CD4-positive, alpha-beta T cell treated with Interleukin-15 for 1 hour (primary cell): Measurements from ENCODE around the gene ARF1.

ENCODE experiments used
- DNase-seq: peaks from one replicate; pipeline ENCODE4 v3.0.0-alpha.2; 2020

ARF1 gene

DNA sequence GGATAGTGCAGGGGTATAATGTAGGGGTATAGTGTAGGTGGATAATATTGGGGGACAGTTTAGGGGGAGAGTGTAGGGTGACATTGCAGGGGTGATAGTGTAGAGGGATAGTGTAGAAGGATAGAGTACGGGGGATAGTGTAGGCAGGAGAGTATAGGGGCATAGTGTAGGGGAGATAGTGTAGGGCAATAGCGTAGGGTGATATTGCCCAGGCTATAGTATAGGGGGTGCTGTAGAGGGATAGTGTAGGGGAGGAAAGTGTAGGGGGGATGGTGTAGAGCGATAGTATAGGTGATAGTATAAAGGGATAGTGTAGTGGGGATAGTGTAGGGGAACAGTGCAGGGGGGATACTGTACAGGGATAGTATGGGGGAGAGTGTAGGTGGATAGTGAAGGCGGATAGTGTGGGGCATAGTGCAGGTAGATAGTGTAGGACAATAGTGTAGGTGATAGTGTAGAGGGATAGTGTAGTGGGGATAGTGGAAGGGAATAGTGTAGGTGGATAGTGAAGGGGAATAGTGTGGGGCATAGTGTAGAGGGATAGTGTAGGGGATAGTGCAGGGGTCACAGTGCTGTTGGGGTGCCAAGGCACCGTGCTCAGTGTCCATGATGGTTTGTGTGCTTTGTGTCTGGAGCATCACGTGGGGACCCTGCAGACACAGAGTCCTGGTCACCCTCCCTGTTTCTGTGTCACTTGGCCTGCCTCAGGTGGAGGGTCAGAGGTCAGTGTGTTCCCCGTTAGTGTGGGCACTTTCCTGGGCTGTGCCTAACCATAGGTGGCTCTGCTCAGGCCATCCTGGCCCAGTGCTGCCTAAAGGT is 10.5 kb upstream of the ARF1 start:
- DNase-seq = no peak

- no peak for DNase-seq
Observed at GRCh38 chr1:228072658-228073043, 9.9 kb upstream of the ARF1 start.

DNA sequence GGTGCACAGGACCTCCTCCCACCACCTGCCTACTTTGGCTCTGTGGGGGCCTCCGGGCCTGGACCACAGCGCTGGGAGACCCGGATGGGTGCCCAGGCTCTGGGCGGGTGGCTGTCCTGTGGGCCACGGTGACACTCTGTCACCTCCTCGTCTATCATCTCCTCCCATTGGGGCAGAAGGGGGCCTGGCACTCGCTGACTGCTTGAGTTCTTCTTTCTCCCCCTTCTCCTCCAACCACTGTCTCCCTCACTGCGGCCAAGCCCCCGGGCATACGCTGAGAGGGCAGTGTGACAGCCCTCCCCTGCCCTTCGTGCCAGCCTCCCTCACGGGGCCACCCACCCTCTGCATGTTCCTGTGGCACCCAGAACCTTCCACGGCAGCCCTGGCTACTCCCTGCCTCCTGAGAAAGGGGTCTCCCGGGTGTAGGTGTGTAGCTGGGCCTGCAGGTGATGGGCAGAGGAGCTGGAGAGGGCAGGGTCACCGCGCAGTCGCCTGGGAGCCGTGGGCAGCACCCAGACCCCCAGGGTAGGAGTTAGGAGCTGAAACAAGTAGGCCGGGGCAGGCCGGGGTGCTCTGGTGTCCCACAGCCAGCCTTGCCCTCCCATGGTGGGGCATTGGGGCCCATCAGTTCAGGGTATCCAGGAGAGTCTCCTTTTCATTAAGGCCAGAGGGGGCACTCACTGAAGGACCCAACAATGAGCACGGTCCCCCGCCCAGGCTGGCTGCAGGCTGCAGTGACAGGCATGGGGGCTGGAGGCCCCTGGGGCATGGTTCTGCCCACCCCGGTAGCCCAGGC is 9.2 kb upstream of the ARF1 start:
- no peak for DNase-seq

DNA sequence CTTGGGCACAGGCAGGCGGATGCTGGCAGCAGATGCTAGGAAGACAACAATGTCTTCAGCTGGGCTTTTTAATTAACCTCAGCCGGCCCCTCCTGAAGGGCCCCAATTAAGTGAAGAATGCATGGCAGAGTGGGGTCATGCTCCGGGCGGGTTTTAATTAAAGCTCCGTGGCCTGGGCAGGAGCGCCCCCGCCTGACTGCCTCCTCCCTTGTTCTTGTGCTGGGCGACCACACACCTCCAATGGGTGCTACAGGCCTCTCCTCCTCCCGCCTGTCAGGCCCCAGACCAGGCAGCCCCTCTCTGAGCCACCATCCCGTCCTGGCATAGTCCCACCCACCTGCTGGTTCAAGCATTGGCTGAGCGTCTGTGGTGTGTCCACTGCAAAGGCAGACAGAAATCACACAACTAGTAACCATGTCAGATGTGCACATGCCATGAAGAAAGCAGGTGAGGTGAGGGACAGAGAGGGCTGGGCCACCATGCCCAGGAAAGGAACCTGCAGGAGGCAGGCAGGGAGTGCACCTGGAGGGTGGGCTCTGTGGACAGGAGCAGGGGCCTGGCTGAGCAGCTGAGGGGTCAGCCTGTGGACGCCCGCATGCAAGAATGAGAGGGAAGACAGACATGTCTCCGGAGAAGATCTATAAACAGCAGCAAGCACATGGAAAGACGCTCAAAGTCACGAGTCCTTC is 8.5 kb upstream of the ARF1 start:
- DNase-seq = no peak

DNA sequence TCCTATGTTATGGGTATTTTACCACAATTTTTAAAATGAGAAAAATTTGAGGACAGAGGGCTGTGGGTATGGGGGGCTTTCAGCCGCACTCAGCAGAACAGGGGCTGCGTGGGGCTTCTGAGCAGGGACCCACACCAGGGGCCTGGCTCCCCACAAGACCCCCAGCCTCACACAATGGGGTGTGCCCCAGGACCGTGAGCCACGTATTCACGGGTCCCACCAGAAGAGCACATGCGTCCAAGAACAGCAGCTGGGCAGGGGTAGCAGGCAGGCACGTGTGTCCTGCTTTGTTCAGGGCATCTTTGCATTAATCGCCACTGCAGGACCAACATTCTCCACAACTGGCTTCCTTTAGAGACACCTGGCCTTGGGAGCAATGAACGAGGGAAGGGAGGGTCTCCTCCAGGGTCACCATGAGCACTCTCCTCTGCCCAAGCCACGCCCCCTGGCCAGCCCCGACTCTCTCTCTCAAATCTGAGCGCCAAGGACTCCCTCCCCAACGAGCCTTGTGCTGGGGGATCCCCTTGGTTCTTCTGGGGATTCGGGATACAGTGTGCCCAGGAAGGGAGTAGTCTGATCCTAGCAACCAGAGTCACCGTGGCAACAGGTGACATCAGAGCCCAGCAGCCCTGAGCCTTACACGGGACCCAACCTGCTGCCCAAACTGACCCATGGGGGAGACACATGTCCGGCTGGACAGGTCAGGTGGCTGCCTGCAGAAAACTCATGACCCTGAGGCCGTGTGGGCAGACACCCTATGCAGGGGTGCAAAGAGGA is 7.4 kb upstream of the ARF1 start:
- DNase-seq = no peak

- no peak for DNase-seq
Observed at GRCh38 chr1:228075801-228076271, 6.7 kb upstream of the ARF1 start.

- no peak for DNase-seq
Observed at GRCh38 chr1:228076796-228077430, 5.6 kb upstream of the ARF1 start.

DNA sequence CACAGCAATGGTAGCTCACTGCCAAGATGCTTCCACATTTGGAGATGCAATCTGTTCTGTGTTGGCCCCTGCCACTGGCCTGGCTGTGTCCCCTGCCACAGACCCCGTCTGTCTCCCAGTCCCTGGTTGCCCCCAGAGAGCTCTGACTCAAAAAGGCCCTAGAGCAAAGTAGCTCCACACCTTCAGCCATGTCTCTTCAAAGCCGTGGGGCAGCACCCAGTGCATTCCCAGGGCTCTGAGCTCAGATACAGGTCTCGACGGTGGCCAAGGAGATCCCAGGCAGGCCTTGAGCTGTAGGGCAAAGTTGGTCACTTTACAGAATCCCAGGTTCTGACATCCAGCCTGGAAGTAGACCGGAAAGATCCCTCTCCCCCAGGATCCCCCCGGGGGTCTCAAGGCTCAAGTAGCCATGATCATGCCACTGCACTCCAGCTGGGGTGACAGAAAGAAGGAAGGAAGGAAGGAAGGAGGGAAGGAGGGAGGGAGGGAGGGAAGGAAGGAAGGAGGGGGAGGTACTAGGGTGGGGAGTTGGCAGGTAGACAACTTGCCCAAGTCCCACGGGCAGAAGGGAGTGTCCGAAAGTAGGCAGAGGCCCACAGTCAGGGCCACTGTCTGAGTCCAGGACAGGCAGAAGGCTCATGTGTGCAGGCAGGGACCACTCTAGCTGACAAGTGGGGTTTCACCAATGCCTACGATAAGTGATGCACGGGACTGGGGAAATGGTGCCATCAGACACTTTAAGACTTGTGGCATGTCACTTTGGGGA is 4.8 kb upstream of the ARF1 start:
- no peak for DNase-seq

GRCh38 chr1:228079013-228079412 is 3.5 kb upstream of the ARF1 start:
- no peak for DNase-seq

GRCh38 chr1:228079601-228080263 is 2.8 kb upstream of the ARF1 start:
- DNase-seq = peak; percentile 11

DNA sequence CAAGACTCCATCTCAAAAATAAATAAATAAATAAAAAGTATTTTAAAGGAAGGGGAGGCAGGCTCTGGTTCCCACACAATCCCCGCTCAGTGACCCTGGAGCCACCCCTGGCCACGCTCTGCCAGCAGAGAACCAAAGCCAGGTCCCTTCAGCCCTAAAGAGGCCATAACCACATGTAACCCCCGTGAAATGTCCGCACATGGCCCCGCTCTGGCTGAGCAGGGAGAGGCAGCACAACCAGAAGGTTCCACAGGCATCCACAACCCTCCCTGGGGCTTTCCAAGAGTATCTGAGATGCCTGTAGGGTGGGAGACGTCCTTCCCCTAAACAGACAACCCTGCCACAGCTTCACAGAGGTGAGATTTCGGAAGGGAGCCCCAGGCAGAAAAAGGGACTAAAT is 1.4 kb upstream of the ARF1 start:
- DNase-seq = no peak

DNA sequence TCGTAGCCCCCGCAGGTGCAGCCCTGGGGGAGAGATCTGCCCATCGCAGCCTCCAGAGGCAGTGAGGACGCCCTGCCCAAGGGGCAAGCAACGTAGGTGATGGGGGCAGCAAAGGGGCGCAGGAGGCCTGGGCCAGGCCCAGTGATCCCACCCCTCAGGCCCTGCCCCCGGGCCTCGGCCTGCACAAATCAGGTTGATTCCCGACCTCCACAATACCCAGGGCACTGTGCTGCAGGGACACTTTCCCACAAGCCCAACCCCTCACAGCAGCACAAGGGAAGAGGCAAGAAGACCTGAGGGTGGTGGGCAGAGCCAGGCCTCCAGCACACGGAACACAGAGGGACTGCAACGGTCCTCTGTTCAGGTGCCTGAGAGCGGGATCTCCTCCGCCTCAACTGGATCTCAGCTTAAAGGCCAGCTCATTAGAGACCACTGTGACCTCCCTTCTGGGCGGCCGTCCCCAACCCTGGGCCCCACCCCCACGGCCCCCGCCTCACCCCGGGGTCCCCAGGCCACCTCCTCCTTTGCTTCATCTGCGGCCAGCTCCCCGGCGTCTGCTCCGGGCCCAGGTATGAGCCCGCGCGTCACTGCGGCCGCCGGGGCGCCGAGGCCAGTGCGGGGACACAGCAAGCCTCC is 812 bp upstream of the ARF1 start:
- no peak for DNase-seq

- no peak for DNase-seq
Observed at GRCh38 chr1:228082918-228083870, 686 bp downstream of the ARF1 start.

DNA sequence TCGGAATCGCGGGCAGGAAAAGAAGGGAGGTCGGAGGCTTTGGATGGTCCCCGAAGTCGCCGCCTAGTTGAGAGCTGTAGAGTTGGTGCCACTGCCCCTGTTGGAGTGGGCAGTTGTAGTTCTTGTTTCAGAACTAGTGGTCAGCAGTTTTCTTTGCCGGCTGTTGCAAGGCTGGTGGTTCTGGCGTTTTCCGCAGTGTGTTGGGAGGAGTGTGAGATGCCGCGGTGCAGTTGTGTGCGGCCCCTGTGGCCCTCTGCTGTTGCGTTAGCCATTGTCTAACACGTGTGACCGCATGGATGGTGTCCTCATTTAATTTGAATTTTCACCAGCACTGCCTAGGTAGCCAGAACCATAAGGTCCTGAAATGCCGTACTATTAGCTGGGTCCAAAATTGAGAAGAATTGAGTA is 1.4 kb downstream of the ARF1 start:
- DNase-seq = no peak

- DNase-seq = peak; percentile 46
Observed at GRCh38 chr1:228084325-228084724, 1.8 kb downstream of the ARF1 start.

- no peak for DNase-seq
Observed at GRCh38 chr1:228084797-228085196, 2.3 kb downstream of the ARF1 start.

DNA sequence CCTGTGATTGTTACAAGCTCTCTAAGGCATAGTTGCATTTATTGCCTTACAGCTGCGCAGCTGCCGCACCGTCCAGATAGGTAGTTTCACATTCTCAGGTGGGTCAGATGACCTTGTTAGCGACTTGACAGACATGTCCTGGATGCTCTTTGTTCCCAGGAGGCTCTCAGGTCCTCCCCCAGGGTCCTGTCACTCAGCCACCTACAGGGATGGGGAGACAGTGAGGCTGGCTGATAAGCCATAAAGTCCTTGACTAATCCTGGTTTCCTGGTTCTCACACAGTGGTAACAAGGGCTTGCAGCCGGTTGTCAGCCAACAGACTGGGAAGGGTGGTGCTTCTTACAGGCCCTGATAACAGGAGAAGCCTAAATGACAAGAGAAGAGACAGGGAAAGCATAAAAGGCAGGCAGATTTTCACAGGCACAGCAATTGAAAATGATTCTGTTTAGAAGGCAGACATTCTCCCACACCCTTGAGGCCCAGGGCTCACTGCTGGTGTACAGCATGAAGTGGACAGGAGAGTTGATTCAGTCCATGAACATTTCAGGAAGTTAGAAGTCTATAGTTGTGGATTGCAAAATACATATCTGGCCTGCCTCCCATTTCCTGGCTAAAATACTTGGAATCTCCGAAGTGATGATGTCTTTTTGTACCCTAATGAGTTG is 2.9 kb downstream of the ARF1 start:
- no peak for DNase-seq

DNA sequence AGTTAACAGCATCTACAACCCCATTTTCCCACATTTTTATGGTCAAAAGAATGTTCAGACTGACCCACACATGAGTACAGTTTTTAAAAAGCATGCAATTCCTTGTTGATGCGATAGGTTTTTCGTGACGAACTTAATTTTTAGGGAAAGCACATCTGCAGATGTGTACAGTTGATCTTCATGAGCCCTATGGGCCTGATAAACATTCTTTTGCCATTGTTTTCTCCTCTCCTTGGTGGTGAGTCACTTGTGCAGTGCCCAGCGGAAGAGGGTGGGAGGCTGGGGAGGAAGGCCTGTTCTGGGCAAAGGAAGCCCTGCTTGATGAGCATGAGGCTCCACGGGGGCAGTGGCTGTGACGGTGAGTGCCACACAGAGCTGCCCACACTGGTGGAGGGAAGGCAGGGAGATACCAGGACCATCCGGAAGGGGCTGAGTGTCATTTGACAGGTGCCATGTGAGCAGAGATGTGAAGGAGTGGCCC is 5.3 kb downstream of the ARF1 start:
- peak; percentile 55 for DNase-seq
